ENCODE data around the gene FOXF2.

Gene FOXF2

GRCh38 chr6:1406306-1407072 is 17.1 kb downstream of the FOXF2 start:
- no peak for TF ChIP-seq CTCF (IDR thresholded peaks at IDR 0.05; ENCODE audit: control extremely low read depth, extremely low read depth, low read depth, missing control alignments)
- CTCF ChIA-PET, result interaction anchor here (1.2 to 1.8 kb wide), 3 partner anchors 9 to 19 kb away, joined by 3 to 5 read pairs (median 5); no protein-coding TSS in a partner anchor
- POLR2A ChIA-PET, result no interaction called here
- DNase-seq (ENCODE audit: extremely low spot score), result no peak

- DNase-seq (ENCODE audit: extremely low spot score), result no peak
- POLR2A ChIA-PET, result no interaction called here
- CTCF ChIA-PET, result interaction anchor here (1.8 kb wide), 2 partner anchors 11 to 17 kb away, joined by 5 to 6 read pairs; no protein-coding TSS in a partner anchor
- TF ChIP-seq CTCF (IDR thresholded peaks at IDR 0.05; ENCODE audit: control extremely low read depth, extremely low read depth, low read depth, missing control alignments), result no peak
These were observed 18.2 kb downstream of the FOXF2 start for GRCh38 chr6:1407499-1407990.

- POLR2A ChIA-PET, result no interaction called here
- CTCF ChIA-PET, result interaction anchor here (1.3 to 5.1 kb wide), 2 partner anchors 13 to 15 kb away, joined by 3 to 23 read pairs; no protein-coding TSS in a partner anchor
- DNase-seq (ENCODE audit: extremely low spot score), result no peak
- no peak for TF ChIP-seq CTCF (IDR thresholded peaks at IDR 0.05; ENCODE audit: control extremely low read depth, extremely low read depth, low read depth, missing control alignments)
These were observed 20.5 kb downstream of the FOXF2 start for GRCh38 chr6:1409774-1410465.

GRCh38 chr6:1412901-1413300 is 23.5 kb downstream of the FOXF2 start:
- no peak for TF ChIP-seq CTCF (IDR thresholded peaks at IDR 0.05; ENCODE audit: control extremely low read depth, extremely low read depth, low read depth, missing control alignments)
- ChIA-PET POLR2A (no interaction called here), CTCF (interaction anchor here (0.7 to 5.1 kb wide), 3 partner anchors 10 to 96 kb away, joined by 3 to 23 read pairs (median 4); no protein-coding TSS in a partner anchor)
- DNase-seq (ENCODE audit: extremely low spot score), result no peak

- TF ChIP-seq CTCF (IDR thresholded peaks at IDR 0.05; ENCODE audit: control extremely low read depth, extremely low read depth, low read depth, missing control alignments), result no peak
- CTCF ChIA-PET, result interaction anchor here (1.4 kb wide), 1 partner anchor 11 kb away, joined by 4 read pairs; no protein-coding TSS in a partner anchor
- POLR2A ChIA-PET, result no interaction called here
- DNase-seq (ENCODE audit: extremely low spot score), result no peak
These were observed 26.2 kb downstream of the FOXF2 start for GRCh38 chr6:1415416-1416063.

DNA sequence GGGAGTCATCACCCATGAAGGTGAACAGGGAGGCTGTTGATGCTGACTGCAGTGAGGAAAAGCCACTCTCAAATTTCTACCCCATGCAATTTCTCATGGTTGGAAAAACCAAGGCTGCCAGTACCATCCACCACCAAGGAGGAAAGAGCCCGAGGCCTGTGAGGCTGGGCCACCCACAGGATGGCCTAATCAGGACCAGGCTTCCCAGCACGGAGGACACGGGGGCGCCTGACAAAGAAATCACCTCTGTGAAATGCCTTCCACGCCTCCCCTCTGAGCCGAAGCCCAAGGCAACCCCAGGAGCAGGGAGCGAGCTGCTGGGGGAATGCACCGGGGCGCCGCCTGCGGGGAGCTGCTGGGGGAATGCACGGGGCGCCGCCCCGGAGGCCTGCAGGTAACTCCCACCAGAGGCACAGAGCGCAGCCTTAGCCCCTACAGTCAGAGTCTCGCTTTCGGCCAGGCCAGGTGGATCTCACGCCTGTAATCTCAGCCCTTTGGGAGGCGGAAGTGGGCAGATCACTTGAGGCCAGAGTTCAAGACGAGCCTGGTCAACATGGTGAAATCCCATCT is 26.9 kb downstream of the FOXF2 start:
- CTCF ChIA-PET, result no interaction called here

More for the DNA sequence above, 26.9 kb downstream of the FOXF2 start:
- DNase-seq (ENCODE audit: extremely low spot score), result no peak
- no peak for TF ChIP-seq CTCF (IDR thresholded peaks at IDR 0.05; ENCODE audit: control extremely low read depth, extremely low read depth, low read depth, missing control alignments)
- POLR2A ChIA-PET, result no interaction called here

All from GM10248 (cell line).